Measurements from ENCODE around the gene WASF3. TPM values are rescaled to one million over a fixed set of nuclear protein-coding genes. Genes with fewer than 3 reads are reported as not detected.

WASF3 gene
- total RNA-seq, 1 experiment from 2014 or later, result not detected

GRCh38 chr13:26541041-26541440 is 16.4 kb upstream of the WASF3 start:
- DNase-seq (ENCODE audit: low read depth), result no peak
- in situ Hi-C loops (cut with HindIII; ENCODE audit: low pct_unique_long_range_greater_than_20kb, low sequenced_read_pairs), result no loop called here

GRCh38 chr13:26541678-26542568 is 15.6 kb upstream of the WASF3 start:
- no peak for DNase-seq (ENCODE audit: low read depth)
- in situ Hi-C loops (cut with HindIII; ENCODE audit: low pct_unique_long_range_greater_than_20kb, low sequenced_read_pairs), result no loop called here

- no peak for DNase-seq (ENCODE audit: low read depth)
- in situ Hi-C loops (cut with HindIII; ENCODE audit: low pct_unique_long_range_greater_than_20kb, low sequenced_read_pairs), result no loop called here
Measured at GRCh38 chr13:26544707-26545106, 12.8 kb upstream of the WASF3 start.

- DNase-seq (ENCODE audit: low read depth), result no peak
- in situ Hi-C loops (cut with HindIII; ENCODE audit: low pct_unique_long_range_greater_than_20kb, low sequenced_read_pairs), result no loop called here
Measured at GRCh38 chr13:26548205-26548765, 9.2 kb upstream of the WASF3 start.

- no peak for DNase-seq (ENCODE audit: low read depth)
- in situ Hi-C loops (cut with HindIII; ENCODE audit: low pct_unique_long_range_greater_than_20kb, low sequenced_read_pairs), result no loop called here
Measured at GRCh38 chr13:26549713-26550112, 7.8 kb upstream of the WASF3 start.

GRCh38 chr13:26551255-26551860 is 6.1 kb upstream of the WASF3 start:
- DNase-seq (ENCODE audit: low read depth), result no peak
- in situ Hi-C loops (cut with HindIII; ENCODE audit: low pct_unique_long_range_greater_than_20kb, low sequenced_read_pairs), result no loop called here

GRCh38 chr13:26555413-26555812 is 2.1 kb upstream of the WASF3 start:
- no peak for DNase-seq (ENCODE audit: low read depth)
- in situ Hi-C loops (cut with HindIII; ENCODE audit: low pct_unique_long_range_greater_than_20kb, low sequenced_read_pairs), result no loop called here

- DNase-seq (ENCODE audit: low read depth), result no peak
- in situ Hi-C loops (cut with HindIII; ENCODE audit: low pct_unique_long_range_greater_than_20kb, low sequenced_read_pairs), result no loop called here
Measured at GRCh38 chr13:26557051-26557392, 461 bp upstream of the WASF3 start.

- in situ Hi-C loops (cut with HindIII; ENCODE audit: low pct_unique_long_range_greater_than_20kb, low sequenced_read_pairs), result no loop called here
- no peak for DNase-seq (ENCODE audit: low read depth)
Measured at GRCh38 chr13:26558074-26558805, 757 bp downstream of the WASF3 start.

- in situ Hi-C loops (cut with HindIII; ENCODE audit: low pct_unique_long_range_greater_than_20kb, low sequenced_read_pairs), result no loop called here
- no peak for DNase-seq (ENCODE audit: low read depth)
Measured at GRCh38 chr13:26558987-26559386, 1.5 kb downstream of the WASF3 start.

- in situ Hi-C loops (cut with HindIII; ENCODE audit: low pct_unique_long_range_greater_than_20kb, low sequenced_read_pairs), result no loop called here
- no peak for DNase-seq (ENCODE audit: low read depth)
Measured at GRCh38 chr13:26560456-26560855, 3.0 kb downstream of the WASF3 start.

- in situ Hi-C loops (cut with HindIII; ENCODE audit: low pct_unique_long_range_greater_than_20kb, low sequenced_read_pairs), result no loop called here
- no peak for DNase-seq (ENCODE audit: low read depth)
Measured at GRCh38 chr13:26561067-26561466, 3.6 kb downstream of the WASF3 start.

GRCh38 chr13:26561651-26562511 is 4.4 kb downstream of the WASF3 start:
- no peak for DNase-seq (ENCODE audit: low read depth)
- in situ Hi-C loops (cut with HindIII; ENCODE audit: low pct_unique_long_range_greater_than_20kb, low sequenced_read_pairs), result no loop called here

- in situ Hi-C loops (cut with HindIII; ENCODE audit: low pct_unique_long_range_greater_than_20kb, low sequenced_read_pairs), result no loop called here
- no peak for DNase-seq (ENCODE audit: low read depth)
Measured at GRCh38 chr13:26562512-26562890, 5.0 kb downstream of the WASF3 start.

- no peak for DNase-seq (ENCODE audit: low read depth)
- in situ Hi-C loops (cut with HindIII; ENCODE audit: low pct_unique_long_range_greater_than_20kb, low sequenced_read_pairs), result no loop called here
Measured at GRCh38 chr13:26563713-26564112, 6.2 kb downstream of the WASF3 start.

- in situ Hi-C loops (cut with HindIII; ENCODE audit: low pct_unique_long_range_greater_than_20kb, low sequenced_read_pairs), result no loop called here
- DNase-seq (ENCODE audit: low read depth), result no peak
Measured at GRCh38 chr13:26568132-26568815, 10.8 kb downstream of the WASF3 start.

- in situ Hi-C loops (cut with HindIII; ENCODE audit: low pct_unique_long_range_greater_than_20kb, low sequenced_read_pairs), result no loop called here
- no peak for DNase-seq (ENCODE audit: low read depth)
Measured at GRCh38 chr13:26571518-26571917, 14.0 kb downstream of the WASF3 start.

GRCh38 chr13:26575244-26575643 is 17.8 kb downstream of the WASF3 start:
- in situ Hi-C loops (cut with HindIII; ENCODE audit: low pct_unique_long_range_greater_than_20kb, low sequenced_read_pairs), result no loop called here
- DNase-seq (ENCODE audit: low read depth), result no peak
